Measurements from ENCODE around the gene LAIR2.

GRCh38 chr19:54480051-54480450 is 22.6 kb upstream of the LAIR2 start:
- TF ChIP-seq EP300 (IDR thresholded peaks at IDR 0.05): no peak
- no peak for TF ChIP-seq CTCF (IDR thresholded peaks at IDR 0.05)
